Retinal pigment epithelial cell (primary cell): ENCODE results near the gene LSP1.

Experiments
- DNase-seq: peaks from one replicate; pipeline ENCODE4 v3.0.0-alpha.2; 2010; ENCODE audit warnings: low read depth
- H3K4me3 ChIP-seq: 2 replicates; pipeline ENCODE4 v1.5.1; 2011; ENCODE audit warnings: mild to moderate bottlenecking, low read length, control low read depth, moderate library complexity
- TF ChIP-seq, protein P1 (sequence below): conservative IDR thresholded peaks from 2 replicates; pipeline ENCODE4 v1.5.1; 2011; ENCODE audit warnings: low read depth, low read length, control low read depth, inconsistent platforms

Gene LSP1

DNA sequence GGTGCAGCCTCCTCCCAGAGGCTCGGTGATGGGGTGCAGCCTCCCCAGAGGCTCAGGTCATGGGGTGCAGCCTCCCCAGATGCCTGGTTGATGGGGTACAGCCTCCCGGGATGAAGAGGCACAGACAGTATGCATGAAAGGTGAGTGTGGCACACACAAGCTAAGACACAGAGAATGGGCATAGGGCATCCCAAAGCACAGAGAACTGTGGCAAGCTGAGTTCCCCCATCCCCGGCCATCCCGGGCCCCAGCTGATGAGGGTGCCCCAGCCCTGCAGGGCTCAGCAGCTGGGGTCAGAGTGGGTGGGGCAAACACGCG, 22.9 kb upstream of the LSP1 start:
- TF ChIP-seq, protein P1, sequence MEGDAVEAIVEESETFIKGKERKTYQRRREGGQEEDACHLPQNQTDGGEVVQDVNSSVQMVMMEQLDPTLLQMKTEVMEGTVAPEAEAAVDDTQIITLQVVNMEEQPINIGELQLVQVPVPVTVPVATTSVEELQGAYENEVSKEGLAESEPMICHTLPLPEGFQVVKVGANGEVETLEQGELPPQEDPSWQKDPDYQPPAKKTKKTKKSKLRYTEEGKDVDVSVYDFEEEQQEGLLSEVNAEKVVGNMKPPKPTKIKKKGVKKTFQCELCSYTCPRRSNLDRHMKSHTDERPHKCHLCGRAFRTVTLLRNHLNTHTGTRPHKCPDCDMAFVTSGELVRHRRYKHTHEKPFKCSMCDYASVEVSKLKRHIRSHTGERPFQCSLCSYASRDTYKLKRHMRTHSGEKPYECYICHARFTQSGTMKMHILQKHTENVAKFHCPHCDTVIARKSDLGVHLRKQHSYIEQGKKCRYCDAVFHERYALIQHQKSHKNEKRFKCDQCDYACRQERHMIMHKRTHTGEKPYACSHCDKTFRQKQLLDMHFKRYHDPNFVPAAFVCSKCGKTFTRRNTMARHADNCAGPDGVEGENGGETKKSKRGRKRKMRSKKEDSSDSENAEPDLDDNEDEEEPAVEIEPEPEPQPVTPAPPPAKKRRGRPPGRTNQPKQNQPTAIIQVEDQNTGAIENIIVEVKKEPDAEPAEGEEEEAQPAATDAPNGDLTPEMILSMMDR: no peak
- no peak overlapping the region for H3K4me3 ChIP-seq
- no peak for DNase-seq

DNA sequence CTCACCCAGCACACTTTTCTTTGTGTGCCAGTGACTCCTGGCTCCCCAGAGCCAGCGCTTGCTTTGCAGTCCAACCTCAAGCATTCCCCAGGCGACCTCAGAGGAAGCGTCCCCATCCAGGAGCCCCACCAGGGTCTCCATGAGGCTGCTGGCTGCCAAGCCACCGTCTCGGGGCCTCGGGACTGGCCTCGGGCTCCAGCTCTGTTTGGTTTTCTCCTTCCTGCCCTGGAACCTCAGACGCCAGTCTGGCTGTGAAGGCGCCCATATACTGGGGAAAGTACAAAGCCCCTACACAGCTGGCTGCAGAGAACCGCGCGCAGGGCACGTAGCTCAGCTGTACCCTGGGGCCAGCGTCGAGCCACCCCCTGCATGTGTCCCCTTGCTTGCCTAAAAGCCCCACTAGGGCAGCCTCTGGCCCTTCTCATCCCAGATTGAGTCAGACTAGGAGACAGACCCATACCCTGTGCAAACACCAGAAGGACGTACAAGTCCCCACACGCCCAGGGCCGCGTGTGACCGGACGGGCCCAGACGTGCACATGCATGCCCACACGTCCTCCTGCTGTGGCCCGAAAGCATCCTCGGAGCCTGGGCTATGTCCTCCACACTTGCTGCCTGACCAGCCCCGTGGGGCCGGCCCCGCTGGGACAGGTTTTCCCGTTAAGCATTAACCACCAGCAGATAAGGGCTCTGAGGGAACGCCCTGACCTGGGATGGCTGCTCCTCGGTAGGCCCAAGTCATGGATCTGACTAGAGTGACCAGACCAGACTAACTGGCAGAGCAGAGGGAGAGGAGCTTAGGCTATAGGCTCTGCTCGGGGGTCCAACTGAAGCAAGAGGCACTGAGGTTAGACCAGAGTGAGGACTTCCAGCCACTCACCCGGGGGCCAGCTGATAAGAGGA, 22.3 kb upstream of the LSP1 start:
- no peak for DNase-seq
- no peak overlapping the region for H3K4me3 ChIP-seq
- TF ChIP-seq, protein P1: no peak

DNA sequence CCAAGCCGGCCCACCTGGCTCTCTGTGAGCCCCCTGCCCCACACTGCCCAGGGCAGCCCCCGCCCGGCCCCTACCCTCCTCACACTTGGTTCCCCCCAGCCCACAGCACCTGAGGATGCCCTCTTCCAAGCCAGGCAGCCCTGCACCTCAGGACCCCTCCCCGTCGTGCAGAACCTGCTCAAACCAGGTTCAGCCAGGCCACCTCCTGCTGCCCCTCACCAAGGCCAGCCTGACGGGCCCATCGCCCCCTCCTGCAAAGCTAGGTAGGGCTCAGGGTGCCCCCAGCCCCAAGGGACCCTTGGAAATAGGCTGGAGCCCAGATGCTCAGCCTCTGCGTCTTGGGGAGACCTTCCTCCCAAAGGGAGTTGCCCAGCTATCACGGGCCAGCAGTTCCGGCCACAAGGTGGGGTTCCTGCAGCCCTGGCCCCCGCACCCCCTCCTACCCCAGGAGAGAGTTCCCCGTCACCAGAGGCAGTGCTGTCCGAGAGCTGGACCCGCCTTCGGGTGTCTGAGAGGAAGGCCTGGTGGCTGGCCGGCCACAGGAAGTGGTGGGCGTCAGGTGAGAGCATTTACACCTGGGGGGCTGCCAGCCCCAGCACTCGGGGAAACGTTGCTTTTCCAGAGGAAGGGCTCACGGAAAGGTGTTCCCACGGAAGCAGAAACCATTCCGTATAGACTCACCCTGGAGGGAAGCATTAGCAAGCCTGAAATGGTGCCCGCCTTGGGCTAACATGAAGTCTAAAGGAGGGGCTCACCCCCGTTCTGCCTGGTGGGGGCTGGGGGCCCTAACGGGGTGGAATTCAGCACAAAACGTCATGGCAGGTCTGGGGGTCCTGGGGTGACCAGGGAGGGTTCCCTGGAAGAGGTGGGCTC, 21.3 kb upstream of the LSP1 start:
- TF ChIP-seq, protein P1: no peak
- no peak for DNase-seq
- no peak overlapping the region for H3K4me3 ChIP-seq

DNA sequence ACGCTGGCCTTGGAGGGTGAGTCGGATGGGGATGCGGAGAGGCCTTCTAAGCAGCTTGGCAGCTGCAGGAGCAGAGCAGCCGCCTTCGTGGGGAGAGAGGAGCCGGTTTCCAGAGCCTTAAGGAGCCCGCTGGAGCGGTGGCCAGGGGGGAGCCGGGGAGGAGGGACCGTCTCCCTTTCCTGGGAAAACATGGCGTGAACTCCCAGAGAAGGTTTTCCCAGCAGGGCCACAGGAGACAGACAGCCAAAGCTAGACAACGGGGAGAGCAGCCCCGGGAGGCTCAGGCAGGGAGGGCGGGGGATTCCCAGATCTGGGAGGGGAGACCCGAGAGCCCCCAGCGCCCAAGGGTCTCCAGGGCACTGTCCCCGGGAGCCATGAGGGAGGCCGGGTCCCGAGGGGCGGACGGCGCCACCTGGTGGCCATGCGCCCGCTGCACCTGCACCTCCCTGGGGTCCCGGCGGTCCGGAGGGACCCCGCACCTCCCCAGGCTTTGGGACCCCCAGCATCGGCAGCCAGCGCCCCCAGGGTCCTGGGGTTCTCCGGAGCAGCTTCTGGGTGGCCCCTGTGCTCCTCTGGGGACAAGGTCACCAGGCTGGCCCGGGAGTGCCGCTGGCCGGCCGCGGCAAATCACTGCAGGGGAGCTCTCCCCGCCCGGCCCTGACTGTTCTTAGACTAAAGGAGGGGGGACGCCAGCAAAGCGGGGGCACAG, 20.5 kb upstream of the LSP1 start:
- no peak for DNase-seq
- TF ChIP-seq, protein P1: peak; percentile 91
- peak overlapping the region; percentile 24 for H3K4me3 ChIP-seq

DNA sequence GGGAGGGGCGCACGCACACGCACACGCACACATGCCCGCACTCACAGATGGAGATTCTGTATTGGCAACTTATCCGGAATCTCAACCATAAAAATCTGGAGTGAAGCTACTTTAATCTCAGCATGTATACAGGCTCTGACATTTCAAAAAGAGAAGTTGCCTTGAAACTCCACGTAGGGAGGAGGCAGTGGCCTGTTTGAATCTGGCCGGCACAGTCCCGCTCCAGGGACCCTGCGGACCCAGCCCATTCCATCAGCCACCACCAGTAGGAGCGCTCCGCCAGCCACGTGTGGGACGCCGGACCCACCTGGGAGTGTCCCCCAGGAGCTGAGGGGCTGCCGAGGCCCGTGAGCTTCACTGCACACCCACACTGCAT, 20.0 kb upstream of the LSP1 start:
- DNase-seq: no peak
- TF ChIP-seq, protein P1: no peak
- no peak overlapping the region for H3K4me3 ChIP-seq

DNA sequence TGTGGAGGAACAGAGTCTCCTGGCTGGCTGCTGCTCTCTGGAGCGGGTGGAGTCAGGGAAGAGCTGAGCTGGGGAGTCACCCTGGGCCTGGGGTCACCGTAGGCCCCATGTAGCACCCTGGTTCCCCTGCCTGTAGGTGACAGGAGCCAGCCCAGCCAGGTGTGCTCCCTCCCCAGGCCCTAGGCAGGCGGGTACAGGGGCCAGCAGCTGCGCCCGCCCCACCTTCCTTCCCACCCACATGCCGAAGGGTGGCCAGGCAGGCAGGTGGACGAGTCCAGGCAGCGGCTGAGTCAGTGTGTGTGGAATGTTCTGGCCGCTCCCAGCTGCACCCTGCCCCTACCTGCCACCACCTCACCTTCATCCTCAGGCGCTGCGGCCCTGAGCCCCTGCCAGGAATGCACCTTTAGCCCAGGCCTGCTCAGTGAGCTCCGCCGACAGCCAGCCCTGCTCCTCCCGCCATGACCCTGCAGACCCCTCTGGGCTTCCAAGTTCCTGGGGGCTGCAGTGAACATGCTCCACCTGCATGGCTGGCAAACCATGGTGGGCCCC, 18.7 kb upstream of the LSP1 start:
- no peak for DNase-seq
- no peak overlapping the region for H3K4me3 ChIP-seq
- TF ChIP-seq, protein P1: no peak
